NT2/D1 (cell line): ENCODE data around the gene AGXT.

Source experiments
- DNase-seq: peaks from one replicate; pipeline ENCODE4 v3.0.0-alpha.2; 2011; ENCODE audit warnings: low read depth, low spot score
- H3K27me3 ChIP-seq: 2 replicates; pipeline ENCODE4 v1.6.0; 2011; ENCODE audit warnings: mild to moderate bottlenecking; ENCODE audit not compliant: insufficient read length, insufficient read depth
- H3K36me3 ChIP-seq: 2 replicates; pipeline ENCODE4 v1.6.1; 2011; ENCODE audit warnings: mild to moderate bottlenecking, low read length, mixed read lengths; ENCODE audit not compliant: insufficient read depth, insufficient read length
- H3K4me1 ChIP-seq: 2 replicates; pipeline ENCODE4 v1.5.1; 2011; ENCODE audit not compliant: insufficient read depth, insufficient read length
- H3K4me3 ChIP-seq: 2 replicates; pipeline ENCODE4 v1.5.1; 2011; ENCODE audit warnings: low read depth; ENCODE audit not compliant: insufficient read length
- H3K9ac ChIP-seq: 2 replicates; pipeline ENCODE4 v1.6.0; 2011; ENCODE audit warnings: low read depth; ENCODE audit not compliant: insufficient read length
- H3K9me3 ChIP-seq: 2 replicates; pipeline ENCODE4 v1.5.1; 2011; ENCODE audit warnings: mild to moderate bottlenecking, low read length; ENCODE audit not compliant: insufficient read depth
- SUZ12 ChIP-seq: IDR thresholded peaks from 2 replicates; pipeline ENCODE4 v1.6.1; 2011; ENCODE audit not compliant: insufficient read length, insufficient read depth; ENCODE audit errors: extremely low read depth
- YY1 ChIP-seq: IDR thresholded peaks from 2 replicates; pipeline ENCODE4 v1.6.1; 2011; ENCODE audit not compliant: insufficient read length, insufficient read depth
- ZNF274 ChIP-seq: IDR thresholded peaks from 2 replicates; pipeline ENCODE4 v1.6.1; 2011; ENCODE audit warnings: mild to moderate bottlenecking, low read depth, low read length

AGXT gene

GRCh38 chr2:240868286-240869108 lies at the start of gene AGXT:
TSS of gene AGXT (plus strand) at chr2:240868824. CDS start at chr2:240868866, 42 bp downstream.
- TF ChIP-seq ZNF274 (no peak), SUZ12 (no peak), YY1 (no peak)
- Histone ChIP-seq H3K9me3 (no peaks in the 10 kb centered on the region), H3K27me3 (peaks cover 7% of the 10 kb centered on the region), H3K4me3 (no peak within 1 kb of the TSS), H3K36me3 (no peaks in the 10 kb centered on the region), H3K4me1 (peaks cover 4% of the 10 kb centered on the region), H3K9ac (peak within 1 kb of the TSS; percentile 26)
- DNase-seq: no peak

DNA sequence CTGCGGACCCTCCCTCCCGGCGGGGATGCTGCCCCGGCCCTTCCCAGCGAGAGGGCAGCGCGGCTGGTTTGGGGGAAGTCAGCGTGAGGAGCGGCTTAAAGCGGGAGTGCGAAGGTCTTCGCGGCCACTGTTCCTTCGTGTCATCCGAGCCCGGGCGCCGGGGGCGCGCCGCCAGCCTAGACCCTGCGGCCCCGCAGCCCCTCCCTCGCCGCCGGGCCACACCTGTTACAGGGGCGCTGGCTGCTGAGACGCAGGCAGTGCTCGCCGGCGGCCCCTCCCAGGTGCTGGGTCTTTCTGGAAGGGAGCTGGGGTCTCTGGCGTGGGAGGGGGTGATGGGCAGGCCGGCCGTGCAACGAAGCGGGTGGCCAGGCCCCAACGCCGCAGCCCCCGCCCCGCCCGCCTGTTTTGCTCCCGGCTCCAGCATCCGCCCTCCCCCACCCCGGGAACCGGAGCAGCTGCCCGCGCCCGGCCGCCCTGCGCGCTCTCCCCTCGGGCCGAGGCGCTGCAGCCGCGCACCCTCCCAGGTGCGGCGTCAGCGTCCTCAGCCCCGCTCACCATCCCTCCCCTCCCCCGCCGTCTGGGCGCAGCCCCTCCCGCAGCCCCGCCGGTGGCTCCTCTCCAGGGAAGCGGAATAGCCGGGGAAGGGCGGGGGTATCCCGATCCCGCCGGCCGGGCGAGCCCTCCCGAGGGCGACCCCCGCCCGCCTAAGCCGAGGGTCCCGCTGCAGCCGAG lies 49.3 kb upstream of the AGXT start:
- DNase-seq: no peak
- Histone ChIP-seq H3K4me3 (peak overlapping the region; percentile 63), H3K9ac (peak overlapping the region; percentile 71), H3K36me3 (no peaks in the 10 kb centered on the region), H3K4me1 (peaks cover 2% of the 10 kb centered on the region), H3K27me3 (peaks cover 73% of the 10 kb centered on the region), H3K9me3 (peaks cover 9% of the 10 kb centered on the region; the same call in 1 of the 2 replicates)
- TF ChIP-seq YY1 (no peak), SUZ12 (peak; percentile 31), ZNF274 (no peak)

- peak within 1 kb of the TSS; percentile 63 for H3K4me3 ChIP-seq
Measured at GRCh38 chr2:240819858-240820606, 48.6 kb upstream of the AGXT start, which contains the start of gene KIF1A. TSS of gene KIF1A (minus strand) at chr2:240820219. CDS start at chr2:240797752, 22,467 bp downstream.

DNA sequence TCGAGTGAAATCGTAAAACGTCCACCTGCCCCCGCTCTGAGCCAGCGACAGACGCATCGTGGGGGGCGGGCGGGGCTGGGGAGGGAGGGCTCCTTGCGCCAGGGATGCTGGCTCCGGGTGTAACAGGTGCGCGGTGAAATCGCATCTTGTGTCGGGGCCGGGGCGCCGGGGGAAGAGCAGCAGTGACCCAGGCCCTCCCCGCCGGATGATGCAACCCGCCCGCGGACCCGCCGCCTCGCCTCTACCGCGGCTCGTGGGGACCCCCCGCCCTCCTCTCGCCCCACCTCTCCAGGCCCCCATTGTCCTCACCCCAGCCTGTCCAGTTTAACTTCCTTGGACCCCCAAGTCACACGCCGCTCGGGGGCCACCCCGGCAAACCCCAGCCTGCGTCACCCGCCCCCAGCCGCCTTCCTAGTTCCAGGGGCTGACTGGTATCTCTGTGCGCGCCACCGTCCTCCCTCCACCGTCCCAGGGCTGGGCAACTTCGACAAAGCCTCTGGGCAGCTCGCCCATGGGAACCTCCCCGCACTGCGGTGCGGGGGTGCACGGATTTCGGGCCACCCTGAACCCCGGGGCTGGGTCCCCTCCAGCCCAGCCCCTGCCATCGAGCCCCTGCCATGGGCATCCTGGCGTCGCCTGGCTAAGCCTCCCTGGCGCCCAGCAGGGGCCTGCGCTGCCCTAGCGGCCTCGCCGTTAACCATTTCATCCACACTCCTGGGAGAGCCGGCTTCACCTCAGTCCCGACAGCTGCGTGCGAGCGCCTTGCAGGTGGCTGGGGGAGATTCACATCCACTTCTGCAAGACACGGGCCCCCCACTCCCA lies 47.8 kb upstream of the AGXT start:
- Histone ChIP-seq H3K27me3 (peaks cover 88% of the 10 kb centered on the region), H3K4me3 (peak overlapping the region; percentile 32), H3K4me1 (peaks cover 2% of the 10 kb centered on the region), H3K9me3 (peaks cover 9% of the 10 kb centered on the region; the same call in 1 of the 2 replicates), H3K9ac (peak overlapping the region; percentile 56), H3K36me3 (no peaks in the 10 kb centered on the region)
- DNase-seq: no peak
- TF ChIP-seq SUZ12: peak; percentile 83
- TF ChIP-seq YY1: no peak

More at GRCh38 chr2:240819858-240820606, 48.6 kb upstream of the AGXT start, which contains the start of gene KIF1A:
- TF ChIP-seq YY1 (no peak), ZNF274 (no peak), SUZ12 (no peak)
- peaks cover 81% of the 10 kb centered on the region for H3K27me3 ChIP-seq
- H3K9ac ChIP-seq: peak within 1 kb of the TSS; percentile 71
- peaks cover 9% of the 10 kb centered on the region; the same call in 1 of the 2 replicates for H3K9me3 ChIP-seq
- peaks cover 2% of the 10 kb centered on the region for H3K4me1 ChIP-seq
- no peaks in the 10 kb centered on the region for H3K36me3 ChIP-seq
- DNase-seq: no peak

DNA sequence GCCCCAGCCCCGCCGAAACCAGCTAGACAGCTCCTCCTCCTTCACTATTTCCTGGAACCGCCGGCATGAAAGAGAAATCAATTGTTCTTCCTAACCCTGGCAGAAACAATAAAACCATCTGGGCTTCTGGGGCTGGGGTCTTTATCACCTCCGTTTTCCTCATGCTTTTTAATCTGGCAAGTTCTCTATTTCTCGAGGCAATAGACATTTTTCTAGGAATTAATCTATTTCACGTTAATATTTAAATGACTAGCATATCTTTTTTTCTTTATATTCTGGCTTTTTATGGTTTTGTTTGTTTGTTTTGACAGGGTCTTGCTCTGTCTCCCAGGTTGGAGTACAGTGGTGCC lies 47.2 kb upstream of the AGXT start:
- Histone ChIP-seq H3K9ac (no peak overlapping the region), H3K36me3 (no peaks in the 10 kb centered on the region), H3K4me3 (no peak overlapping the region), H3K9me3 (peaks cover 9% of the 10 kb centered on the region; the same call in 1 of the 2 replicates), H3K27me3 (peaks cover 94% of the 10 kb centered on the region), H3K4me1 (peaks cover 2% of the 10 kb centered on the region)
- TF ChIP-seq YY1: no peak
- no peak for TF ChIP-seq ZNF274
- no peak for TF ChIP-seq SUZ12
- DNase-seq: no peak

- Histone ChIP-seq H3K9ac (no peak overlapping the region), H3K4me3 (no peak overlapping the region), H3K27me3 (peaks cover 98% of the 10 kb centered on the region), H3K36me3 (no peaks in the 10 kb centered on the region), H3K9me3 (peaks cover 14% of the 10 kb centered on the region; the same call in 1 of the 2 replicates), H3K4me1 (peaks cover 2% of the 10 kb centered on the region)
- TF ChIP-seq YY1: no peak
- TF ChIP-seq ZNF274: no peak
- TF ChIP-seq SUZ12: no peak
- DNase-seq: no peak
Measured at GRCh38 chr2:240822280-240822847, 46.3 kb upstream of the AGXT start.
